A549 (cell line): Measurements from ENCODE around the gene TMEM108.

Experiments
- ATOH8 ChIP-seq: fragments of 250-450 bp; sonication (Bioruptor Pico); IDR thresholded peaks from 2 replicates; pipeline ENCODE4 v1.5.0; 2020; ENCODE audit warnings: low read depth, mild to moderate bottlenecking, moderate library complexity
- CTCF ChIP-seq: fragments of >200 bp; sonication (Bioruptor Twin); formaldehyde crosslinking; IDR thresholded peaks from 3 replicates; pipeline ENCODE4 v1.5.1; 2016
- EP300 ChIP-seq, 2 experiments: fragments of >200 bp; sonication (Bioruptor Twin); formaldehyde crosslinking; IDR thresholded peaks; 2 replicates in 1 of 2; 3 replicates in 1 of 2; pipeline ENCODE4 v1.6.1; 2016 to 2017
- FOSB ChIP-seq: fragments of 250-450 bp; sonication (Bioruptor Pico); IDR thresholded peaks from 2 replicates; pipeline ENCODE4 v1.5.0; 2020; ENCODE audit warnings: mild to moderate bottlenecking, moderate library complexity
- HDAC2 ChIP-seq: fragments of 200-600 bp; sonication (generic); IDR thresholded peaks from 2 replicates; pipeline ENCODE4 v1.6.1; 2016
- JUN ChIP-seq, 2 experiments: fragments of >200 bp; sonication (Bioruptor Twin); formaldehyde crosslinking; IDR thresholded peaks; 2 replicates in 1 of 2; 3 replicates in 1 of 2; pipeline ENCODE4 v1.6.1; 2016 to 2017
- MAFK ChIP-seq: fragments of 450-650 bp; IDR thresholded peaks from 2 replicates; pipeline ENCODE4 v1.6.1; 2014; ENCODE audit not compliant: partially characterized antibody
- NFE2L2 ChIP-seq: fragments of 150-350 bp; conservative IDR thresholded peaks from 2 replicates; pipeline ENCODE4 v1.6.1; 2014; ENCODE audit warnings: low read length
- POLR2A ChIP-seq: IDR thresholded peaks from 2 replicates; pipeline ENCODE4 v1.6.1; 2012; ENCODE audit warnings: mild to moderate bottlenecking, low read length
- RFX5 ChIP-seq: fragments of 450-650 bp; IDR thresholded peaks from 2 replicates; pipeline ENCODE4 v1.7.1; 2014; ENCODE audit warnings: antibody characterized with exemption, mild to moderate bottlenecking, moderate library complexity
- USF2 ChIP-seq: fragments of 450-650 bp; IDR thresholded peaks from 2 replicates; pipeline ENCODE4 v1.6.1; 2014; ENCODE audit warnings: antibody characterized with exemption
- ZC3H11A ChIP-seq: fragments of 450-650 bp; IDR thresholded peaks from 2 replicates; pipeline ENCODE4 v1.6.1; 2014; ENCODE audit warnings: antibody characterized with exemption, mild to moderate bottlenecking
- TF ChIP-seq, protein P1 (sequence below): IDR thresholded peaks from 2 replicates; pipeline ENCODE4 v1.6.1; 2012

DNA sequence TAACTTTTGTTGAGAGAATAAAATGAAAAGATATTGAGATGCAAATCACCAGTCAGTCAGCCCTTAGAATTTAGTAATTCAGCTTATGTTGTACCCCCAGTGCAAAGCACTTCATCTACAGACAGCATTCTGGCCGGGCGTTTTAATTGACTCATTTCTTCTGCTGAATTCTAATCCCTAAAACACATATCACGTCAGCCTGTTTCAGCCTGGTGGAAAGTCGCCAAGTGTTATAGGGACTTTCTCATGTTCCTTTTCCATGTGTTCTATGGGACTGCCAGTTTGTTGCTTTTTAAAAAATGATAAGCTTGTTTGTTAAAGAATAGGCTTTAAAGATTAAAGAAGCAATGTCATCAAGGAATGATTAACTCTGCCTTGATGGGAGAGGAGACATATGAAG lies 192.0 kb downstream of the TMEM108 start:
- TF ChIP-seq CTCF (no peak), MAFK (no peak), NFE2L2 (no peak), POLR2A (no peak), ATOH8 (CRISPR knock-in tag) (no peak), EP300 (IDR thresholded peaks at IDR 0.05) (no peak), RFX5 (no peak), ZC3H11A (no peak), HDAC2 (no peak), JUN (IDR thresholded peaks at IDR 0.05) (no peak), USF2 (no peak), FOSB (CRISPR knock-in tag) (no peak)
- TF ChIP-seq, protein P1, sequence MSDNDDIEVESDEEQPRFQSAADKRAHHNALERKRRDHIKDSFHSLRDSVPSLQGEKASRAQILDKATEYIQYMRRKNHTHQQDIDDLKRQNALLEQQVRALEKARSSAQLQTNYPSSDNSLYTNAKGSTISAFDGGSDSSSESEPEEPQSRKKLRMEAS = no peak
